Measurements from ENCODE around the gene RNF157.

GRCh38 chr17:76196675-76197074, 43.6 kb downstream of the RNF157 start:
- TF ChIP-seq CTCF (IDR thresholded peaks at IDR 0.05) = no peak
- no peak for TF ChIP-seq POLR2A (IDR thresholded peaks at IDR 0.05)
- no peak for TF ChIP-seq EP300 (IDR thresholded peaks at IDR 0.05)

All from ovary (tissue), 3 donors.